ENCODE measurements around the gene WFDC12.

WFDC12 gene

DNA sequence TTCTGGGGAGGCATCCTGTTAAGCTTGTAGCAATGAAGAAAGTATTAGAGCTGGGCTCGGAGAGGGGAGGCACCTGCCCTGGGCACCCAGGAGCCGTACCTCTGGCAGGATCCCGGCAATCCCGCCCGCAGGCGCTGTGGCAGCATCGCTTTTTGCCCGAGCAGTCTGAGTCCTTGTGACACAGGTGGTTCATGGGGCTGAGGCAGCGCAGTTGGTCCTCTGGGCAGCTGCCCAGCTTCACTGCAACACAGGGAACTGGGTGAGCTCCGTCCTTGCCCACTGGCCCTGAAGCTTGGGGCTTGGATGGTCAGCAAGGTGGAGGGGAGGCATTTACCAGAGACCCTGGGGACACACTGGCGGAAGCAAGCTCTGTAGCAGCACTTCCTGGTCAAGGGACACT lies 14.0 kb downstream of the WFDC12 start:
- no peak overlapping the region for H3K4ac ChIP-seq (ENCODE audit: low read depth in 1 of 2, low read length in 2 of 2)
- H3K14ac ChIP-seq (ENCODE audit: low read length in 2 of 2): no peak overlapping the region
- no peak overlapping the region for H2BK120ac ChIP-seq (ENCODE audit: low read depth, low read length)
- no peak overlapping the region for H2BK15ac ChIP-seq (ENCODE audit: low read depth, poor library complexity, severe bottlenecking)
- H3K4me3 ChIP-seq (ENCODE audit: insufficient read depth in 1 of 2, low read depth in 1 of 2, low read length in 2 of 2): no peak overlapping the region
- H2BK12ac ChIP-seq (ENCODE audit: low read length in 2 of 2): no peak overlapping the region
- DNase-seq: no peak
- no peaks in the 10 kb centered on the region for H3K79me1 ChIP-seq (replicated peaks; ENCODE audit: low read length, poor library complexity, severe bottlenecking)
- WGBS: 90% methylated on average over 11 of the region's 11 CpGs
- no peak overlapping the region for H3K27ac ChIP-seq (ENCODE audit: low read length, poor library complexity, severe bottlenecking)
- no peaks in the 10 kb centered on the region for H3K9me3 ChIP-seq (ENCODE audit: control insufficient read depth, low read length)
- peaks cover 21 to 75% of the 10 kb centered on the region in 2 experiments for H3K27me3 ChIP-seq (ENCODE audit: control insufficient read depth in 1 of 2, insufficient read depth in 1 of 2, low read length in 2 of 2)
- no peak overlapping the region for H3K9ac ChIP-seq (ENCODE audit: low read length)
- H3K4me2 ChIP-seq (ENCODE audit: low read length, poor library complexity, severe bottlenecking): no peak overlapping the region
- no peak overlapping the region for H2AFZ ChIP-seq (ENCODE audit: low read depth, low read length)
- no peak overlapping the region for H2AK5ac ChIP-seq (ENCODE audit: low read length, severe bottlenecking)
- H3K36me3 ChIP-seq (ENCODE audit: control insufficient read depth in 1 of 2, insufficient read depth in 2 of 2, low read depth in 1 of 2, low read length in 2 of 2): no peaks in the 10 kb centered on the region
- no peak overlapping the region for H3K23ac ChIP-seq (ENCODE audit: low read length in 2 of 2)
- no peak overlapping the region for H3K18ac ChIP-seq (ENCODE audit: low read depth in 1 of 2, low read length in 2 of 2)
- H4K8ac ChIP-seq (ENCODE audit: low read length): no peak overlapping the region
- H2BK5ac ChIP-seq (ENCODE audit: low read depth, low read length, poor library complexity, severe bottlenecking): no peak overlapping the region
- peaks cover 6% of the 10 kb centered on the region for H3K4me1 ChIP-seq (ENCODE audit: control insufficient read depth, insufficient read depth, low read depth, low read length)
- H4K91ac ChIP-seq (ENCODE audit: low read length): no peak overlapping the region

DNA sequence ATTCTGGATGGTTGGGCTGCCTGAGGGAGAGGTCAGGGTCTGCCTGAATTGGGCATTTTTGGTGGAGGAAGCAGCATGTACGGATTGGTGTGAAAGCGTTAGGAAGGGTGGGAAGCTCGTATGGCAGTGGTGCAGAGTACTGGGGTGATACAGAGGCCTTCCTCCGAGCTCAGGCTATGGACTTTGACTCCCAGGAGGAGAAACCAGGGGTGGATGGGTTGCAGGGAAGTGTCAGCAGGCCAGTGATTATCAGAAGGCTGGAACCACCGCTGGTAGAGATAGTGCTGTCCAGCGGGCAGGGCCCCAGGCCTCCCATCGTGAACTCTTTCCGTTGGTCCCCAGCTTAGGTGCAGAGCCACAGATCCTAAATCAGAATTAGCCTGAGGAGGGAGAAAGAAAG lies 14.6 kb downstream of the WFDC12 start:
- Histone ChIP-seq H2BK5ac (ENCODE audit: low read depth, low read length, poor library complexity, severe bottlenecking) (no peak overlapping the region), H3K23ac (ENCODE audit: low read length in 2 of 2) (no peak overlapping the region), H2AFZ (ENCODE audit: low read depth, low read length) (no peak overlapping the region), H2BK120ac (ENCODE audit: low read depth, low read length) (no peak overlapping the region), H2BK15ac (ENCODE audit: low read depth, poor library complexity, severe bottlenecking) (no peak overlapping the region), H3K9ac (ENCODE audit: low read length) (no peak overlapping the region), H3K4ac (ENCODE audit: low read depth in 1 of 2, low read length in 2 of 2) (no peak overlapping the region), H2BK12ac (ENCODE audit: low read length in 2 of 2) (no peak overlapping the region), H3K36me3 (ENCODE audit: control insufficient read depth in 1 of 2, insufficient read depth in 2 of 2, low read depth in 1 of 2, low read length in 2 of 2) (no peaks in the 10 kb centered on the region), H3K18ac (ENCODE audit: low read depth in 1 of 2, low read length in 2 of 2) (no peak overlapping the region), H3K9me3 (ENCODE audit: control insufficient read depth, low read length) (no peaks in the 10 kb centered on the region), H3K4me2 (ENCODE audit: low read length, poor library complexity, severe bottlenecking) (no peak overlapping the region), H2AK5ac (ENCODE audit: low read length, severe bottlenecking) (no peak overlapping the region), H3K4me3 (ENCODE audit: insufficient read depth in 1 of 2, low read depth in 1 of 2, low read length in 2 of 2) (no peak overlapping the region), H3K79me1 (replicated peaks; ENCODE audit: low read length, poor library complexity, severe bottlenecking) (no peaks in the 10 kb centered on the region), H3K27me3 (ENCODE audit: control insufficient read depth in 1 of 2, insufficient read depth in 1 of 2, low read length in 2 of 2) (peaks cover 15 to 68% of the 10 kb centered on the region in 2 experiments), H3K27ac (ENCODE audit: low read length, poor library complexity, severe bottlenecking) (no peak overlapping the region), H3K14ac (ENCODE audit: low read length in 2 of 2) (no peak overlapping the region), H4K91ac (ENCODE audit: low read length) (no peak overlapping the region), H4K8ac (ENCODE audit: low read length) (no peak overlapping the region), H3K4me1 (ENCODE audit: control insufficient read depth, insufficient read depth, low read depth, low read length) (peaks cover 6% of the 10 kb centered on the region)
- WGBS: 87% methylated on average over 7 of the region's 8 CpGs
- no peak for DNase-seq

DNA sequence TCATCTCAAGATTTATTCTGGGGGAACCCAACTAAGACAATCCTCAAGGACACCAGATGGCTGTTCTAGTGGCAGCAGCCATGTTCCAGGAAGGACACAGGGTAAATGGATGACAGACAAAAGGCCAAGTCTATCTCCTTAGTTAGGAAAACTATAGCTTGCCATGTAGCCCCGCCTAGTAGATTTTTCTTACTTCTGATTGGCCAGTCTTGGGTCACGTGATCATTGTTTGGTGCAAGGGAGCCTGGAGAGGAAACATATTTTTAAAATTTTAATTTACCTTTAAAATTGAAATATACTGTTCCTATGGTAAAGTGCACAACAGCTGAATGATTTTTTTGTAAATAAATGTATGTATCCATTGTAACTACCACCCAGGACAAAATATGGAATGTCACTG lies 18.9 kb downstream of the WFDC12 start:
- no peaks in the 10 kb centered on the region for H3K36me3 ChIP-seq (ENCODE audit: control insufficient read depth in 1 of 2, insufficient read depth in 2 of 2, low read depth in 1 of 2, low read length in 2 of 2)
- H2BK5ac ChIP-seq (ENCODE audit: low read depth, low read length, poor library complexity, severe bottlenecking): no peak overlapping the region
- no peaks in the 10 kb centered on the region for H3K9me3 ChIP-seq (ENCODE audit: control insufficient read depth, low read length)
- H3K18ac ChIP-seq (ENCODE audit: low read depth in 1 of 2, low read length in 2 of 2): no peak overlapping the region
- H3K14ac ChIP-seq (ENCODE audit: low read length in 2 of 2): no peak overlapping the region
- DNase-seq: no peak
- no peak overlapping the region for H3K4me3 ChIP-seq (ENCODE audit: insufficient read depth in 1 of 2, low read depth in 1 of 2, low read length in 2 of 2)
- no peak overlapping the region for H3K9ac ChIP-seq (ENCODE audit: low read length)
- H4K91ac ChIP-seq (ENCODE audit: low read length): no peak overlapping the region
- H2AK5ac ChIP-seq (ENCODE audit: low read length, severe bottlenecking): no peak overlapping the region
- H2BK12ac ChIP-seq (ENCODE audit: low read length in 2 of 2): no peak overlapping the region
- H3K4ac ChIP-seq (ENCODE audit: low read depth in 1 of 2, low read length in 2 of 2): no peak overlapping the region
- no peaks in the 10 kb centered on the region for H3K79me1 ChIP-seq (replicated peaks; ENCODE audit: low read length, poor library complexity, severe bottlenecking)
- peaks cover 10% of the 10 kb centered on the region for H3K4me1 ChIP-seq (ENCODE audit: control insufficient read depth, insufficient read depth, low read depth, low read length)
- H2BK120ac ChIP-seq (ENCODE audit: low read depth, low read length): no peak overlapping the region
- no peak overlapping the region for H3K23ac ChIP-seq (ENCODE audit: low read length in 2 of 2)
- H4K8ac ChIP-seq (ENCODE audit: low read length): no peak overlapping the region
- peaks cover 0 to 41% of the 10 kb centered on the region in 2 experiments for H3K27me3 ChIP-seq (ENCODE audit: control insufficient read depth in 1 of 2, insufficient read depth in 1 of 2, low read length in 2 of 2)
- no peak overlapping the region for H2BK15ac ChIP-seq (ENCODE audit: low read depth, poor library complexity, severe bottlenecking)
- H3K27ac ChIP-seq (ENCODE audit: low read length, poor library complexity, severe bottlenecking): peak overlapping the region; percentile 83
- H2AFZ ChIP-seq (ENCODE audit: low read depth, low read length): no peak overlapping the region
- no peak overlapping the region for H3K4me2 ChIP-seq (ENCODE audit: low read length, poor library complexity, severe bottlenecking)
- WGBS: no CpG with 5 or more reads among the region's 2 CpGs

GRCh38 chr20:45104786-45105185 lies 19.5 kb downstream of the WFDC12 start:
- Histone ChIP-seq H3K79me1 (replicated peaks; ENCODE audit: low read length, poor library complexity, severe bottlenecking) (no peaks in the 10 kb centered on the region), H3K9me3 (ENCODE audit: control insufficient read depth, low read length) (no peaks in the 10 kb centered on the region), H2BK120ac (ENCODE audit: low read depth, low read length) (no peak overlapping the region), H3K18ac (ENCODE audit: low read depth in 1 of 2, low read length in 2 of 2) (no peak overlapping the region), H4K8ac (ENCODE audit: low read length) (no peak overlapping the region), H3K9ac (ENCODE audit: low read length) (no peak overlapping the region), H4K91ac (ENCODE audit: low read length) (no peak overlapping the region), H2AK5ac (ENCODE audit: low read length, severe bottlenecking) (no peak overlapping the region), H3K4me2 (ENCODE audit: low read length, poor library complexity, severe bottlenecking) (peak overlapping the region; percentile 17), H3K27ac (ENCODE audit: low read length, poor library complexity, severe bottlenecking) (peak overlapping the region; percentile 83), H2AFZ (ENCODE audit: low read depth, low read length) (no peak overlapping the region), H3K27me3 (ENCODE audit: control insufficient read depth in 1 of 2, insufficient read depth in 1 of 2, low read length in 2 of 2) (peaks cover 0 to 41% of the 10 kb centered on the region in 2 experiments), H2BK15ac (ENCODE audit: low read depth, poor library complexity, severe bottlenecking) (no peak overlapping the region), H3K36me3 (ENCODE audit: control insufficient read depth in 1 of 2, insufficient read depth in 2 of 2, low read depth in 1 of 2, low read length in 2 of 2) (no peaks in the 10 kb centered on the region), H3K4me3 (ENCODE audit: insufficient read depth in 1 of 2, low read depth in 1 of 2, low read length in 2 of 2) (no peak overlapping the region), H3K14ac (ENCODE audit: low read length in 2 of 2) (no peak overlapping the region), H2BK12ac (ENCODE audit: low read length in 2 of 2) (no peak overlapping the region), H3K4me1 (ENCODE audit: control insufficient read depth, insufficient read depth, low read depth, low read length) (peaks cover 10% of the 10 kb centered on the region), H3K4ac (ENCODE audit: low read depth in 1 of 2, low read length in 2 of 2) (no peak overlapping the region), H3K23ac (ENCODE audit: low read length in 2 of 2) (no peak overlapping the region), H2BK5ac (ENCODE audit: low read depth, low read length, poor library complexity, severe bottlenecking) (no peak overlapping the region)
- 22% methylated on average over 5 of the region's 5 CpGs for WGBS
- peak; percentile 77 for DNase-seq

All from mesenchymal stem cell (in vitro differentiated cells and primary cell).